Mucosa of descending colon (tissue), 3 donors: ENCODE measurements around the gene JUND. TPM values are rescaled to one million over a fixed set of nuclear protein-coding genes. Genes with fewer than 3 reads are reported as not detected.

ENCODE experiments used
- ATAC-seq: fragments of 200-7000 bp; cut with Tn5 transposase; one replicate; pipeline ENCODE4 v1.9.1; 2020; ENCODE audit warnings: mild to moderate bottlenecking, moderate library complexity
- DNase-seq, 3 donors: peaks; one replicate each; pipeline ENCODE4 v3.0.0-alpha.2; 2020
- H3K36me3 ChIP-seq: fragments of 200-600 bp; one replicate; pipeline ENCODE4 v1.8.0; 2021; ENCODE audit warnings: low read depth, mild to moderate bottlenecking
- H3K4me1 ChIP-seq: fragments of 200-600 bp; one replicate; pipeline ENCODE4 v1.8.0; 2021; ENCODE audit warnings: low read depth, mild to moderate bottlenecking
- H3K4me3 ChIP-seq: fragments of 200-600 bp; one replicate; pipeline ENCODE4 v1.8.0; 2021; ENCODE audit warnings: mild to moderate bottlenecking
- H3K9me3 ChIP-seq: fragments of 200-600 bp; one replicate; pipeline ENCODE4 v1.8.0; 2021; ENCODE audit warnings: mild to moderate bottlenecking
- intact Hi-C, 2 donors: fragments of 100-400 bp; cut with DNase I in 1 of 2; cut with micrococcal nuclease in 1 of 2; formaldehyde crosslinking; loops; one replicate each; pipeline versions ENCODE4 v1.11.0 to v1.11.1; 2022; cut with DNase I, micrococcal nuclease
- total RNA-seq, 3 donors: library from RNA; stranded (reverse); fragmentation: NEBNext Ultra II Directional in 2 of 3; extraction: Animal tissue kit (Norgen Biotek cat#: 25700) in 2 of 3; gene quantifications; one replicate each; pipeline versions ENCODE4 v1.2.1 to v1.2.4, GENCODE V29; 2021 to 2023
- TF ChIP-seq, protein P1 (sequence below): fragments of 200-600 bp; IDR thresholded peaks from one replicate; pipeline ENCODE4 v1.8.0; 2022; ENCODE audit warnings: antibody characterized with exemption, mild to moderate bottlenecking
- donor health status: DM: no; HTN: no; CAD: no; lungs with moderate emphysema.
- donor health status: DM: no; HTN: no; CAD: no.
- donor health status: DM: no; HTN: yes; CAD: no.

The JUND gene
- total RNA-seq, 3 donors from 2014 or later = 267 to 328 (median 295) TPM

- intact Hi-C loops = loop anchor here in 1 of 2 donors (5.0 kb wide), 1 partner anchor 37 kb away; the partner anchor contains the start of gene LSM4
- no peak overlapping the region for H3K4me3 ChIP-seq
- no peak for ATAC-seq
- no peaks in the 10 kb centered on the region for H3K9me3 ChIP-seq
- peak in 1 of 3 donors; percentile 52 for DNase-seq
- no peaks in the 10 kb centered on the region for H3K36me3 ChIP-seq
- TF ChIP-seq, protein P1, sequence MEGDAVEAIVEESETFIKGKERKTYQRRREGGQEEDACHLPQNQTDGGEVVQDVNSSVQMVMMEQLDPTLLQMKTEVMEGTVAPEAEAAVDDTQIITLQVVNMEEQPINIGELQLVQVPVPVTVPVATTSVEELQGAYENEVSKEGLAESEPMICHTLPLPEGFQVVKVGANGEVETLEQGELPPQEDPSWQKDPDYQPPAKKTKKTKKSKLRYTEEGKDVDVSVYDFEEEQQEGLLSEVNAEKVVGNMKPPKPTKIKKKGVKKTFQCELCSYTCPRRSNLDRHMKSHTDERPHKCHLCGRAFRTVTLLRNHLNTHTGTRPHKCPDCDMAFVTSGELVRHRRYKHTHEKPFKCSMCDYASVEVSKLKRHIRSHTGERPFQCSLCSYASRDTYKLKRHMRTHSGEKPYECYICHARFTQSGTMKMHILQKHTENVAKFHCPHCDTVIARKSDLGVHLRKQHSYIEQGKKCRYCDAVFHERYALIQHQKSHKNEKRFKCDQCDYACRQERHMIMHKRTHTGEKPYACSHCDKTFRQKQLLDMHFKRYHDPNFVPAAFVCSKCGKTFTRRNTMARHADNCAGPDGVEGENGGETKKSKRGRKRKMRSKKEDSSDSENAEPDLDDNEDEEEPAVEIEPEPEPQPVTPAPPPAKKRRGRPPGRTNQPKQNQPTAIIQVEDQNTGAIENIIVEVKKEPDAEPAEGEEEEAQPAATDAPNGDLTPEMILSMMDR = no peak
- H3K4me1 ChIP-seq = peaks cover 19% of the 10 kb centered on the region
These were observed 3.4 kb upstream of the JUND start for GRCh38 chr19:18284712-18285360.

- no peak for ATAC-seq
- no peaks in the 10 kb centered on the region for H3K36me3 ChIP-seq
- no peaks in the 10 kb centered on the region for H3K9me3 ChIP-seq
- TF ChIP-seq, protein P1 = no peak
- H3K4me1 ChIP-seq = peaks cover 33% of the 10 kb centered on the region
- no peak overlapping the region for H3K4me3 ChIP-seq
- no peak for DNase-seq
- intact Hi-C loops = loop anchor here in 1 of 2 donors (5.0 kb wide), 1 partner anchor 39 kb away; the partner anchor contains the start of gene LSM4
These were observed 1.9 kb upstream of the JUND start for GRCh38 chr19:18283338-18283737.

DNA sequence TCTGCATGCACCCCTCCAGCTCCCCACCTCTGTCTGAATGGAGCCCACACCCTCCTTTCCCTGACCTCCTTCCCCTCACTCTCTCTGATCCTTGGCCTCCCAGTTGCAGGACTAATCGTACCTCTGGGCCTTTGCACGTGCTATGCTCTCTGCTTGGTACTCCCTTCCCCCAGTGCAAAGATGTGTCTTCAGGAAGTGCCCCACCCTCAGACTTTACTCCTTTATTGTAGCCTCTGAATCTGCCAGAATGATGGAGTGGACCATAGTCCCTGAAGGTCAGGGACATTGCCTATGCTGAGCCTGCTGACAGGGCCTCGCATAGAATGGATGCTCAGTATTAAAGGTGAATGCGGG, 1.3 kb upstream of the JUND start:
- peak; percentile 37 for ATAC-seq
- no peaks in the 10 kb centered on the region for H3K9me3 ChIP-seq
- peak in 2 of 3 donors; percentile 66 to 85 for DNase-seq
- no peak overlapping the region for H3K4me3 ChIP-seq
- H3K4me1 ChIP-seq = peaks cover 39% of the 10 kb centered on the region
- TF ChIP-seq, protein P1 = no peak
- intact Hi-C loops = loop anchor here in 1 of 2 donors (5.0 kb wide), 1 partner anchor 40 kb away; the partner anchor contains the start of gene LSM4
- no peaks in the 10 kb centered on the region for H3K36me3 ChIP-seq

GRCh38 chr19:18282021-18282787, 782 bp upstream of the JUND start:
- Histone ChIP-seq H3K4me3 (peak overlapping the region; percentile 19), H3K36me3 (no peaks in the 10 kb centered on the region), H3K4me1 (peaks cover 44% of the 10 kb centered on the region), H3K9me3 (no peaks in the 10 kb centered on the region)
- peak in 2 of 3 donors; percentile 71 to 73 for DNase-seq
- peak; percentile 4 for ATAC-seq
- TF ChIP-seq, protein P1 = no peak
- intact Hi-C loops = loop anchor here in 1 of 2 donors (5.0 kb wide), 1 partner anchor 40 kb away; the partner anchor contains the start of gene LSM4

- DNase-seq (peak; percentile 85 to 93 (median 89)), ATAC-seq (peak; percentile 38)
- Histone ChIP-seq H3K9me3 (no peaks in the 10 kb centered on the region), H3K36me3 (no peaks in the 10 kb centered on the region), H3K4me1 (peaks cover 60% of the 10 kb centered on the region), H3K4me3 (peak overlapping the region; percentile 98)
- TF ChIP-seq, protein P1 = no peak
- intact Hi-C loops = loop anchor here in 1 of 2 donors (5.0 kb wide), 1 partner anchor 42 kb away; the partner anchor contains the start of gene LSM4
These were observed 958 bp downstream of the JUND start for GRCh38 chr19:18280247-18281081.
